A549 (cell line): Measurements from ENCODE around the gene ZNF709. TPM values are rescaled to one million over a fixed set of nuclear protein-coding genes. Genes with fewer than 3 reads are reported as not detected.

Experiments
- ATAC-seq, 2 experiments: fragments of 200-7000 bp in 1 of 2; fragments of >200 bp in 1 of 2; cut with Nextera tagmentation in 1 of 2; cut with Tn5 transposase in 1 of 2; 3 replicates each; pipeline versions ENCODE4 v1.8.0 to v1.9.1; 2018 to 2020; ENCODE audit warnings: mild to moderate bottlenecking in 1 of 2, moderate library complexity in 1 of 2
- CTCF ChIA-PET: fragments of 300-600 bp; sonication (Branson Sonifier 250); formaldehyde crosslinking; extraction: SDS; loops from one replicate; lab custom pipeline; 2021; ENCODE audit warnings: antibody characterized with exemption, inconsistent platforms; lab: Yijun Ruan, JAX
- POLR2A ChIA-PET: fragments of 350-600 bp; formaldehyde crosslinking; extraction: SDS; loops from one replicate; lab custom pipeline; 2021; ENCODE audit warnings: antibody characterized with exemption, inconsistent platforms; lab: Yijun Ruan, JAX
- DNase-seq, 2 experiments: peaks; one replicate each; pipeline versions ENCODE4 v3.0.0 to v3.0.0-alpha.2; 2011 to 2016; ENCODE audit warnings: low read depth in 1 of 2, low spot score in 1 of 2
- FAIRE-seq: peaks from 2 replicates; lab custom pipeline; 2011; peaks lifted over from hg19 to GRCh38; lab: Jason Lieb, UNC
- H3K27ac ChIP-seq, 2 experiments: fragments of >200 bp; sonication (Bioruptor Twin); formaldehyde crosslinking; 3 replicates each; pipeline ENCODE4 v1.5.1; 2016 to 2017
- H3K4me1 ChIP-seq: fragments of >200 bp; sonication (Bioruptor Twin); formaldehyde crosslinking; 3 replicates; pipeline ENCODE4 v1.6.1; 2016
- H3K4me2 ChIP-seq: fragments of >200 bp; sonication (Bioruptor Twin); formaldehyde crosslinking; 3 replicates; pipeline ENCODE4 v1.6.1; 2016
- H3K4me3 ChIP-seq: fragments of >200 bp; sonication (Bioruptor Twin); formaldehyde crosslinking; 3 replicates; pipeline ENCODE4 v1.5.1; 2016
- H3K9me3 ChIP-seq: fragments of >200 bp; sonication (Bioruptor Twin); formaldehyde crosslinking; 3 replicates; pipeline ENCODE4 v1.6.1; 2016
- CBX2 ChIP-seq: fragments of 200-600 bp; sonication (generic); IDR thresholded peaks from 2 replicates; pipeline ENCODE4 v1.6.1; 2016; ENCODE audit warnings: low read depth, mild to moderate bottlenecking, borderline replicate concordance
- CHD2 ChIP-seq: fragments of 150-350 bp; IDR thresholded peaks from 2 replicates; pipeline ENCODE4 v1.6.1; 2014; ENCODE audit warnings: low read length; ENCODE audit not compliant: partially characterized antibody
- FOSL2 ChIP-seq, 2 experiments: fragments of 450-650 bp in 1 of 2; fragments of >200 bp in 1 of 2; sonication (Bioruptor Twin) in 1 of 2; formaldehyde crosslinking; IDR thresholded peaks; 2 replicates each; pipeline versions ENCODE4 v1.5.0 to v1.6.1; 2016 to 2020; ENCODE audit warnings: mild to moderate bottlenecking in 1 of 2, moderate library complexity in 1 of 2
- HEYL ChIP-seq: fragments of 250-450 bp; sonication (Bioruptor Pico); IDR thresholded peaks from 2 replicates; pipeline ENCODE4 v1.8.0; 2021; ENCODE audit warnings: mild to moderate bottlenecking, moderate library complexity
- HOXB13 ChIP-seq: fragments of 250-450 bp; sonication (Bioruptor Pico); IDR thresholded peaks from 2 replicates; pipeline ENCODE4 v1.5.0; 2020; ENCODE audit warnings: low read depth, mild to moderate bottlenecking, moderate library complexity
- KDM5A ChIP-seq: fragments of 200-600 bp; sonication (generic); IDR thresholded peaks from 2 replicates; pipeline ENCODE4 v1.6.1; 2016; ENCODE audit warnings: antibody characterized with exemption, mild to moderate bottlenecking
- MAFK ChIP-seq: fragments of 450-650 bp; IDR thresholded peaks from 2 replicates; pipeline ENCODE4 v1.6.1; 2014; ENCODE audit not compliant: partially characterized antibody
- NPAS2 ChIP-seq: fragments of 250-450 bp; sonication (Bioruptor Pico); IDR thresholded peaks from 2 replicates; pipeline ENCODE4 v1.8.0; 2022; ENCODE audit warnings: mild to moderate bottlenecking, moderate library complexity, borderline replicate concordance
- POLR2A ChIP-seq: IDR thresholded peaks from 2 replicates; pipeline ENCODE4 v1.6.1; 2012; ENCODE audit warnings: mild to moderate bottlenecking, low read length
- RFX5 ChIP-seq: fragments of 450-650 bp; IDR thresholded peaks from 2 replicates; pipeline ENCODE4 v1.7.1; 2014; ENCODE audit warnings: antibody characterized with exemption, mild to moderate bottlenecking, moderate library complexity
- TP53 ChIP-seq: fragments of 250-450 bp; sonication (Bioruptor Pico); IDR thresholded peaks from 2 replicates; pipeline ENCODE4 v1.5.0; 2021; ENCODE audit warnings: mild to moderate bottlenecking, moderate library complexity
- ZSCAN20 ChIP-seq: fragments of 250-450 bp; sonication (Bioruptor Pico); IDR thresholded peaks from 2 replicates; pipeline ENCODE4 v1.8.0; 2022; ENCODE audit warnings: mild to moderate bottlenecking, moderate library complexity
- WGBS: methylation state at CpG from one replicate; pipeline ENCODE4 v1.1.6; 2017; ENCODE audit errors: missing lambda C conversion rate; 5-methylcytosine and 5-hydroxymethylcytosine counted together
- polyA plus RNA-seq, 4 experiments: library from polyadenylated mRNA; depleted of rRNA in 3 of 4; stranded (reverse); fragments of >200 nt; fragmentation: RNase III in 1 of 4; extraction: RNeasy Plus Mini Kit Qiagen cat#74134 plus additional on column Dnase treatment in 1 of 4; gene quantifications; 2 replicates in 3 of 4; 3 replicates in 1 of 4; pipeline ENCODE4 v1.2.3, GENCODE V29; 2011 to 2017
- TF ChIP-seq, protein P1 (sequence below): fragments of 450-650 bp; IDR thresholded peaks from 2 replicates; pipeline ENCODE4 v1.6.1; 2014; ENCODE audit warnings: antibody characterized with exemption
- TF ChIP-seq, protein P2 (sequence below): fragments of >200 bp; sonication (Bioruptor Twin); formaldehyde crosslinking; IDR thresholded peaks from 3 replicates; pipeline ENCODE4 v1.5.1; 2016
- TF ChIP-seq, protein P3 (sequence below): fragments of 250-450 bp; sonication (Bioruptor Pico); IDR thresholded peaks from 2 replicates; pipeline ENCODE4 v1.5.0; 2020; ENCODE audit warnings: low read depth, mild to moderate bottlenecking, moderate library complexity

Gene ZNF709
- polyA plus RNA-seq, 2 of the 4 experiments (the other 2 are of a cell fraction), result 0.01 to 0.10 TPM

- no peak overlapping the region for H3K4me2 ChIP-seq
- peaks cover 11% of the 10 kb centered on the region; the same call in 1 of the 3 replicates for H3K9me3 ChIP-seq
- CTCF ChIA-PET, result interaction anchor here (0.8 kb wide), 1 partner anchor 26 kb away, joined by 3 read pairs; no protein-coding TSS in a partner anchor
- FAIRE-seq, result no peak
- POLR2A ChIA-PET, result no interaction called here
- no peak for TF ChIP-seq TP53 (CRISPR knock-in tag)
- TF ChIP-seq, protein P1, sequence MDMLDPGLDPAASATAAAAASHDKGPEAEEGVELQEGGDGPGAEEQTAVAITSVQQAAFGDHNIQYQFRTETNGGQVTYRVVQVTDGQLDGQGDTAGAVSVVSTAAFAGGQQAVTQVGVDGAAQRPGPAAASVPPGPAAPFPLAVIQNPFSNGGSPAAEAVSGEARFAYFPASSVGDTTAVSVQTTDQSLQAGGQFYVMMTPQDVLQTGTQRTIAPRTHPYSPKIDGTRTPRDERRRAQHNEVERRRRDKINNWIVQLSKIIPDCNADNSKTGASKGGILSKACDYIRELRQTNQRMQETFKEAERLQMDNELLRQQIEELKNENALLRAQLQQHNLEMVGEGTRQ, result no peak
- no peaks in the 10 kb centered on the region for H3K4me1 ChIP-seq
- ATAC-seq, result no peak
- no peak overlapping the region for H3K4me3 ChIP-seq
- 39% methylated on average over 4 of the region's 4 CpGs for WGBS
- DNase-seq, result no peak
- H3K27ac ChIP-seq, result no peak overlapping the region
These were observed 12.4 kb upstream of the ZNF709 start for GRCh38 chr19:12497032-12497431.

DNA sequence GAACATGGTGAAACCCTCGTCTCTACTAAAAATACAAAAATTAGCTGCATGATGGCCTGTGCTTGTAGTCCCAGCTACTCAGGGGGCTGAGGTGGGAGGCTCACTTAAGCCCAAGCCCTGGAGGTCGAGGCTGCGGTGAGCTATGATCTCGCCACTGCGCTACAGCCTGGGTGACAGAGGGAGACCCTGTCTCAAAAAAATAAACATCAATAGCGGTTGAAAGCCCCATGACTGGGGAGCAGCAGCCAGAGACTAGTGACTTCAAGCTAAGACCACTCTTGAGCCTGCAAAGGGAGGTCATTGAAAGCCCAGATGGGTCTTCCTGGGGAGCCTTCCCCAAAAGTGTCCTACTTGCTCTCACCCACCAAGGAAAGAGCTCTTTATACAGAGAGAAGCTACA is 11.9 kb upstream of the ZNF709 start:
- ChIA-PET POLR2A (no interaction called here), CTCF (no interaction called here)
- no peak overlapping the region for H3K4me3 ChIP-seq
- no peak overlapping the region for H3K4me2 ChIP-seq
- no peaks in the 10 kb centered on the region for H3K4me1 ChIP-seq
- H3K27ac ChIP-seq, result no peak overlapping the region
- no peak for DNase-seq
- ATAC-seq, result no peak
- H3K9me3 ChIP-seq, result peaks cover 9% of the 10 kb centered on the region; the same call in 1 of the 3 replicates
- FAIRE-seq, result no peak
- TF ChIP-seq, protein P2, sequence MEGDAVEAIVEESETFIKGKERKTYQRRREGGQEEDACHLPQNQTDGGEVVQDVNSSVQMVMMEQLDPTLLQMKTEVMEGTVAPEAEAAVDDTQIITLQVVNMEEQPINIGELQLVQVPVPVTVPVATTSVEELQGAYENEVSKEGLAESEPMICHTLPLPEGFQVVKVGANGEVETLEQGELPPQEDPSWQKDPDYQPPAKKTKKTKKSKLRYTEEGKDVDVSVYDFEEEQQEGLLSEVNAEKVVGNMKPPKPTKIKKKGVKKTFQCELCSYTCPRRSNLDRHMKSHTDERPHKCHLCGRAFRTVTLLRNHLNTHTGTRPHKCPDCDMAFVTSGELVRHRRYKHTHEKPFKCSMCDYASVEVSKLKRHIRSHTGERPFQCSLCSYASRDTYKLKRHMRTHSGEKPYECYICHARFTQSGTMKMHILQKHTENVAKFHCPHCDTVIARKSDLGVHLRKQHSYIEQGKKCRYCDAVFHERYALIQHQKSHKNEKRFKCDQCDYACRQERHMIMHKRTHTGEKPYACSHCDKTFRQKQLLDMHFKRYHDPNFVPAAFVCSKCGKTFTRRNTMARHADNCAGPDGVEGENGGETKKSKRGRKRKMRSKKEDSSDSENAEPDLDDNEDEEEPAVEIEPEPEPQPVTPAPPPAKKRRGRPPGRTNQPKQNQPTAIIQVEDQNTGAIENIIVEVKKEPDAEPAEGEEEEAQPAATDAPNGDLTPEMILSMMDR, result no peak
- TF ChIP-seq NPAS2 (CRISPR knock-in tag) (no peak), ZSCAN20 (CRISPR knock-in tag) (no peak), KDM5A (no peak), CBX2 (no peak), MAFK (no peak), FOSL2 (IDR thresholded peaks at IDR 0.05) (no peak), FOSL2 (CRISPR knock-in tag; IDR thresholded peaks at IDR 0.05) (no peak), HEYL (no peak), POLR2A (no peak)
- TF ChIP-seq, protein P3, sequence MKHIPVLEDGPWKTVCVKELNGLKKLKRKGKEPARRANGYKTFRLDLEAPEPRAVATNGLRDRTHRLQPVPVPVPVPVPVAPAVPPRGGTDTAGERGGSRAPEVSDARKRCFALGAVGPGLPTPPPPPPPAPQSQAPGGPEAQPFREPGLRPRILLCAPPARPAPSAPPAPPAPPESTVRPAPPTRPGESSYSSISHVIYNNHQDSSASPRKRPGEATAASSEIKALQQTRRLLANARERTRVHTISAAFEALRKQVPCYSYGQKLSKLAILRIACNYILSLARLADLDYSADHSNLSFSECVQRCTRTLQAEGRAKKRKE (CRISPR knock-in tag), result no peak
- TF ChIP-seq, protein P1, result no peak
- WGBS, result 49% methylated on average over 6 of the region's 6 CpGs

DNA sequence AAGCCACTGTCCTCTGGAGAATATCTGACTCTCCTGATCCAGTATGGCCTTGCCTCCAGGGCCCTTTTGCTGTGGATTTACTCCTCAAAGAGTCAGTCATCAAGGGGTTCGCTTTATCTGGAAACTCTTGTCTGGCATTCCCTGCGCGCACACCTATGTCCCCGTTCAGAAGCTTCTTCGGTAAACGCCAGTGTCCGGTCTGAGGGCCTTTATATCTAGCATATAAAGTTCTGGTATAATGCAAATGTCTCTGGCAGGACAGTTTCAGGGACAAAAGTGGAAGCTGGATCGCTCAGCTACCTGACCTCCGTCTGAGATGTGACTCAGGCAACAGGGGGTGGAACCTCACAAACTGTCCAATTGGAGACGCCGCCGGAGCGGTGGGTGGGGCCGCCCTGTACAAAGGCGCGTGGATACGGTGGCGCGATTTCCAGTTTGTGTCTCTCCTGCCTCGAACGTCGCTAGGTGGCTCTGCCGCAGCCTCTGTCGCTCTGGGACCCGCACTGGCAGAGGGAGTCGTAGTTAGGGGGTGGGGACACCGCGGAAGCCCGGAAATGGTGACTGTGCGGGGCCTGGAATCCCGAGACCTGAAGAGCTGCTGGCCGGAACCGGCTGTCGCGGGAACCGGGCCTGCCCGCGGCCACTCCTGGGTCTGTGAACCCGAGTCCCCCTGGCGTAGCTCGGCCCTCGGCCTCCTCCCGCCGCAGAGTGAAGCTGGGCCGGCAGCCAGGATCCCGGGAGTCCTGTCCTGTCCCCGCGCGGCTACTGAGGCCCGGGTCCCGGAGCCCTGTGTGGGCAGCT is 10.6 kb upstream of the ZNF709 start:
- ChIA-PET POLR2A (no interaction called here), CTCF (no interaction called here)
- FAIRE-seq (no peak), DNase-seq (peak; percentile 6 to 42), ATAC-seq (peak in 1 of 2 experiments; percentile 70; a peak in 3 of 6 replicates)
- H3K4me1 ChIP-seq, result no peaks in the 10 kb centered on the region
- H3K27ac ChIP-seq, result no peak overlapping the region
- TF ChIP-seq HOXB13 (CRISPR knock-in tag), result no peak
- TF ChIP-seq RFX5, result no peak
- no peak for TF ChIP-seq CHD2
- no peak for TF ChIP-seq TP53 (CRISPR knock-in tag)
- H3K4me3 ChIP-seq, result 0 out of 3 replicates have a peak overlapping the region, but pooled peaks have one; percentile 13
- H3K9me3 ChIP-seq, result peaks cover 9% of the 10 kb centered on the region; the same call in 1 of the 3 replicates
- H3K4me2 ChIP-seq, result peak overlapping the region; percentile 45
- 18% methylated on average over 14 of the region's 51 CpGs for whole genome bisulfite sequencing
